HepG2 (cell line): Measurements from ENCODE around the gene APBB3.

ENCODE experiments used
- MXD3 ChIP-seq: IDR thresholded peaks from 2 replicates; pipeline ENCODE4 v1.6.1; 2016; ENCODE audit warnings: mild to moderate bottlenecking, missing biosample characterization, missing genetic modification reagents
- TRAFD1 ChIP-seq: sonication (generic); formaldehyde crosslinking; IDR thresholded peaks from 2 replicates; pipeline ENCODE4 v1.5.1; 2020; ENCODE audit warnings: missing genetic modification reagents, mild to moderate bottlenecking, borderline replicate concordance
- ZIK1 ChIP-seq: sonication (generic); formaldehyde crosslinking; IDR thresholded peaks from 2 replicates; pipeline ENCODE4 v1.5.0; 2020; ENCODE audit warnings: mild to moderate bottlenecking, low read depth, missing genetic modification reagents, borderline replicate concordance
- ZNF280B ChIP-seq: sonication (generic); formaldehyde crosslinking; IDR thresholded peaks from 2 replicates; pipeline ENCODE4 v1.5.0; 2020; ENCODE audit warnings: missing genetic modification reagents, mild to moderate bottlenecking, borderline replicate concordance
- ZNF550 ChIP-seq: sonication (generic); formaldehyde crosslinking; IDR thresholded peaks from 2 replicates; pipeline ENCODE4 v1.4.0; 2020; ENCODE audit warnings: mild to moderate bottlenecking, missing genetic modification reagents, borderline replicate concordance
- TF ChIP-seq, protein P1 (sequence below): IDR thresholded peaks from 2 replicates; pipeline ENCODE4 v1.6.1; 2012; ENCODE audit warnings: inconsistent platforms
- TF ChIP-seq, protein P2 (sequence below): IDR thresholded peaks from 2 replicates; pipeline ENCODE4 v1.6.1; 2016; ENCODE audit warnings: low read depth, control low read depth

GRCh38 chr5:140545606-140546005, 18.8 kb downstream of the APBB3 start:
- TF ChIP-seq, protein P1, sequence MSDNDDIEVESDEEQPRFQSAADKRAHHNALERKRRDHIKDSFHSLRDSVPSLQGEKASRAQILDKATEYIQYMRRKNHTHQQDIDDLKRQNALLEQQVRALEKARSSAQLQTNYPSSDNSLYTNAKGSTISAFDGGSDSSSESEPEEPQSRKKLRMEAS: no peak
- no peak for TF ChIP-seq MXD3 (CRISPR knock-in tag)
- TF ChIP-seq ZNF550 (CRISPR knock-in tag): no peak
- TF ChIP-seq, protein P2, sequence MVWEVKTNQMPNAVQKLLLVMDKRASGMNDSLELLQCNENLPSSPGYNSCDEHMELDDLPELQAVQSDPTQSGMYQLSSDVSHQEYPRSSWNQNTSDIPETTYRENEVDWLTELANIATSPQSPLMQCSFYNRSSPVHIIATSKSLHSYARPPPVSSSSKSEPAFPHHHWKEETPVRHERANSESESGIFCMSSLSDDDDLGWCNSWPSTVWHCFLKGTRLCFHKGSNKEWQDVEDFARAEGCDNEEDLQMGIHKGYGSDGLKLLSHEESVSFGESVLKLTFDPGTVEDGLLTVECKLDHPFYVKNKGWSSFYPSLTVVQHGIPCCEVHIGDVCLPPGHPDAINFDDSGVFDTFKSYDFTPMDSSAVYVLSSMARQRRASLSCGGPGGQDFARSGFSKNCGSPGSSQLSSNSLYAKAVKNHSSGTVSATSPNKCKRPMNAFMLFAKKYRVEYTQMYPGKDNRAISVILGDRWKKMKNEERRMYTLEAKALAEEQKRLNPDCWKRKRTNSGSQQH (CRISPR knock-in tag): no peak
- no peak for TF ChIP-seq TRAFD1
- no peak for TF ChIP-seq ZIK1 (CRISPR knock-in tag)
- TF ChIP-seq ZNF280B (CRISPR knock-in tag): no peak
